GM21619 (cell line): ENCODE measurements around the gene LOC128125822.
"Not testable (repeated sequence)": the region's sequence is repeated elsewhere in the genome, so short reads cannot be mapped to it uniquely, and the experiment has no call there.

Experiments
- ATAC-seq: cut with Tn5 transposase; IDR thresholded peaks from one replicate; pipeline ENCODE4 v1.9.1; 2021; ENCODE audit not compliant: unreplicated experiment

The LOC128125822 gene

GRCh38 chr6:63572044-63572746 lies at the start of gene LOC128125822, which contains the start of gene PTP4A1:
TSS of gene LOC128125822 (plus strand) at chr6:63572480.
TSS of gene PTP4A1 (plus strand) at chr6:63572480. CDS start at chr6:63576881, 4,401 bp downstream.
- peak; percentile 86 for ATAC-seq

- not testable (repeated sequence) for ATAC-seq
Observed at GRCh38 chr6:63522911-63523287, 49.4 kb upstream of the LOC128125822 start.

GRCh38 chr6:63523630-63524029 lies 48.6 kb upstream of the LOC128125822 start:
- no peak for ATAC-seq

- ATAC-seq = no peak
Observed at GRCh38 chr6:63525186-63525878, 46.9 kb upstream of the LOC128125822 start.

- no peak for ATAC-seq
Observed at GRCh38 chr6:63526931-63527330, 45.3 kb upstream of the LOC128125822 start.

- ATAC-seq = no peak
Observed at GRCh38 chr6:63527658-63528514, 44.4 kb upstream of the LOC128125822 start.

GRCh38 chr6:63529498-63529897 lies 42.8 kb upstream of the LOC128125822 start:
- no peak for ATAC-seq

- ATAC-seq = no peak
Observed at GRCh38 chr6:63530182-63530581, 42.1 kb upstream of the LOC128125822 start.

- ATAC-seq = no peak
Observed at GRCh38 chr6:63530991-63531390, 41.3 kb upstream of the LOC128125822 start.

GRCh38 chr6:63533026-63533425 lies 39.3 kb upstream of the LOC128125822 start:
- ATAC-seq = no peak

GRCh38 chr6:63533952-63534351 lies 38.3 kb upstream of the LOC128125822 start:
- ATAC-seq = no peak

GRCh38 chr6:63537201-63537958 lies 34.9 kb upstream of the LOC128125822 start:
- peak; percentile 86 for ATAC-seq

GRCh38 chr6:63537959-63538300 lies 34.4 kb upstream of the LOC128125822 start:
- no peak for ATAC-seq

GRCh38 chr6:63538550-63538949 lies 33.7 kb upstream of the LOC128125822 start:
- no peak for ATAC-seq

- ATAC-seq = no peak
Observed at GRCh38 chr6:63543001-63543400, 29.3 kb upstream of the LOC128125822 start.

- ATAC-seq = no peak
Observed at GRCh38 chr6:63543982-63544381, 28.3 kb upstream of the LOC128125822 start.

- ATAC-seq = no peak
Observed at GRCh38 chr6:63546236-63546635, 26.0 kb upstream of the LOC128125822 start.

- ATAC-seq = no peak
Observed at GRCh38 chr6:63546697-63547096, 25.6 kb upstream of the LOC128125822 start.

- no peak for ATAC-seq
Observed at GRCh38 chr6:63549076-63549475, 23.2 kb upstream of the LOC128125822 start.

- ATAC-seq = peak; percentile 99
Observed at GRCh38 chr6:63553208-63553607, 19.1 kb upstream of the LOC128125822 start.

- no peak for ATAC-seq
Observed at GRCh38 chr6:63553900-63554299, 18.4 kb upstream of the LOC128125822 start.
